HG03432 (cell line): ENCODE data around the gene PRKCH.
A peak's percentile ranks its signal among the peaks of the same experiment; 100 is the strongest.

ENCODE experiments used
- ATAC-seq: cut with Tn5 transposase; IDR thresholded peaks from one replicate; pipeline ENCODE4 v1.9.1; 2021; ENCODE audit warnings: mild to moderate bottlenecking, moderate library complexity; ENCODE audit not compliant: unreplicated experiment

The PRKCH gene

GRCh38 chr14:61575551-61576150 lies 254.3 kb downstream of the PRKCH start:
- ATAC-seq = no peak

DNA sequence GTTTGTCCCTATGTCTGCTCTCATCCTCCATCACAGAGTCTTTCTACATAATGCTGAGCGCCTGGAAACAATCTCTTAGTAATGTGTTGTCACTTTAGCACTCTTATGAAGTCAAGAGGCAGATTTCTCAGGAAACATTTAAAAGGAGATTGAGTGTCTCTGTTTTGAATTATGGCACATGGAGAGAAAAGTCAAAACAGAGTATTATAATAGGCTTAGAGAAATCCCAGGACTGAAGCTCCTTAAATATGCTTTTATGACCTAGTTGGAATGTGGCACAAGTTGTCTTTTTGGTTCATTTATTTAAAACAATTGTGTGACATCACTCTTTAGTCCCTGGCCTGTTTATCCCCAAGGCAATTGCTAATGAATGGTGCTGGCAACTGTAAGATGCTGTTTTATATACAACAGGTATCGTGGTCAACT lies 256.1 kb downstream of the PRKCH start:
- no peak for ATAC-seq

DNA sequence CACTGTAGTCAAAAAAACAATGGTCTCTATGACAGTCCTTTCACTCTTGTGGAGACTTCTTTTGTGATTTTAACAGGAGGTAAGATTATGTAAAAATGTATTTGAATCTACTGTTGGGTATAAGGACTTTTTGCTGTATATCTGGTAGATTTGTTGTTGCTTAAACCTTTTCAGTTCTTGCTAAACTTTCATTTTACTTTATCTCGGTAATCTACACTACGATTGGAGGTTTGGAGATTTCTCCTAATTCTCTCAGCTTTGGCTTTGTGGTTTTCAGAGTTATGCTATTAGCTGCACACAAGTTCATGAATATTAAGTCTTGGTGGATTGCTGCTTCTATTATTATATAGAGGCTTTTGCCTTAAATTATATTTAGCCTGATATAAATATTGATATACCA lies 257.4 kb downstream of the PRKCH start:
- ATAC-seq = no peak

DNA sequence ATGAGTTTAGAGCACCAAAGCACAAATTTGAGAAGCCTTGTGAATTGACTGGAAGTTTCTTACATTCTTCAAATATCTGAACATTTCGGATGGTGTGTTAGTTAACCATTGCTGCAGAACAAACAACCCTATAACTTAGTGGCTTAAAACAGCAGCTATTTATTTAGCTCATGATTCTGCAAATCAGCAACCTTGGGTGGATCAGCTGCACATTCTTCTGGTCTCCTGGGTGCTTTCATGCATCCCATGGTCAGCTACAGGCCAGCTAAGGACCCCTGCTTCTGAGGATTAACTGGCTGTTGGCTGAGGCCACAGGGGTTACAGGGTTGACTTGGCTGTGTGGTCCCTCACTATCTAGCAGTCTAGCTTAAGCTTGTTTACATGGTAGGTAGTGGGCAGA lies 260.0 kb downstream of the PRKCH start:
- ATAC-seq = no peak

DNA sequence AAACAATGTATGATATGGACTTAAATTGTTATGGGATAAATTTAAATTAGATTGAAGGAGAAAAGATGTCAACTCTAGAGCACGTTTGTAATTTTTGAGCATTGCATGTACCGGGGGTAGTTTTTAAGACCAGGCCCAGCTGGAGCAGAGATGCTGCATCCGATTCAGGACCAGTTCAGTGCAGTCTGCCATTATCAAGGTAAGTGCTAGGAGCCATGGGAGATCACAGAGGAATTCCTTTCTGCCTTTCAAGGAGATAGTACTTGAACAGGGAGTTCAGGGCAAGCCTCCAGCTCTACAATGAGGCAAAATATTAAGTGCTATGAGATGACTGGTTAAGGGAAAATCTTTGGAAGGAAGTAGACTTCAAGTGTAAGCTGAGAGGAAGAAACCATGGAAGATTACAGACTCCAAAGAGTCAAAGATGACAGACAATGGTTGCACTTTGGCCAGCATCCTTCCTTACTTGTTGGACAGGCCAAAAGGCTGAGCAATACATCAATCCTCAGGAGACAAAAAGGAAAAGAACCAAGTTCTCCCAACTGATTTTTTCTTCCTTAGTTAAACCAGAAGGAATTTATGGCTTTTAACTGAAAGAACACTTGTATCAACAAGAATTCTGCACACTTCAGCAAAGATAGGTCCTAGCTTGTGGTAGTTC lies 260.7 kb downstream of the PRKCH start:
- ATAC-seq = no peak

GRCh38 chr14:61582815-61583214 lies 261.4 kb downstream of the PRKCH start:
- ATAC-seq = no peak

GRCh38 chr14:61584331-61584741 lies 263.0 kb downstream of the PRKCH start:
- no peak for ATAC-seq

GRCh38 chr14:61585598-61586543 lies 264.5 kb downstream of the PRKCH start:
- no peak for ATAC-seq

DNA sequence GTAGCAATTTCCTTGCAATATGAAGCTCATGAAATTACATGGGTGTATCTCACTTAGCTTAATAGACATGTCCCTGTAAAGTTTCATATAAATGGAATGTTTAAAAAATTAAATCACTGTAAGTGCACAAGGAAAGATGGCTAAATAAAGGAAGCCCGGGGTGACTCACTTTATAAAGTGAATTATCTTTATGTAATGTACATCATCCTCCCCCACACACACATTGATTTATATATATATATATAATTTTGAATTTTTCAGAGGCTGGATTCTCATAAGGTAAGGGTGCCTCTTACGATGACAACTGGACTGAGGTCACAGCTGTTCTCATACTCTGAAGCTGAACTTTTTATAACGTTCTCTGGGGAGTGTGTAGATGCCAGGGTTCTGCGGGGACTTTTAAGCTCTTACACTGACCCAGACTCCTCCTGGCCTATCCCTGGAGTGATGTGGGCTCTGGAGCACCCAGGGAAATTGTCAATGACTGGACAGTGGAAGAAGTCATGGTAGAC lies 265.2 kb downstream of the PRKCH start:
- no peak for ATAC-seq

GRCh38 chr14:61587081-61587713 lies 265.8 kb downstream of the PRKCH start:
- ATAC-seq = no peak

DNA sequence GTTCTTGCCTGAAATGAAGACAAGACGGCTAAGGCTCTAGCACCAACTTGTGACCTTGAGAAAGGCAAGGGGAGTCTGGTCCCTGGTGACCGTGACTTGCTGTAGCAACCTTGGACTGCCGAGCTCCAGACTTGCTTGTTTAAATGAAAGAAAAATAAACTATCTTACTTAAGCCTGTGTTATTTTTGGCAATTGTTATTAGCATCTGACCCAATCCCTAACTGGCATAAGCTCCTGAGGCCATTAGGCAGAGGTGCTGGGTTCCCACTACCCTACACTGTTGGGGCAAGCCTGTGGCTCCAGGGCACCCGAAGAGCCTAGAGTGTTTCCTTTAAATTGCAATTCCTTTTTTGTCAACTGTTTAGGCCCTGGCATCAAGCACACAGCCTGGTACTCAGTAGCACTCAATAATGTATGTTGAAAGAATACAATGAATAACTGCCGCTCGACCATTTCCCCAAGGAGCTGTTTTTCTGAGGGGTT lies 267.1 kb downstream of the PRKCH start:
- ATAC-seq = no peak

GRCh38 chr14:61589691-61590581 lies 268.6 kb downstream of the PRKCH start:
- ATAC-seq = no peak

GRCh38 chr14:61591862-61592261 lies 270.5 kb downstream of the PRKCH start:
- ATAC-seq = no peak

DNA sequence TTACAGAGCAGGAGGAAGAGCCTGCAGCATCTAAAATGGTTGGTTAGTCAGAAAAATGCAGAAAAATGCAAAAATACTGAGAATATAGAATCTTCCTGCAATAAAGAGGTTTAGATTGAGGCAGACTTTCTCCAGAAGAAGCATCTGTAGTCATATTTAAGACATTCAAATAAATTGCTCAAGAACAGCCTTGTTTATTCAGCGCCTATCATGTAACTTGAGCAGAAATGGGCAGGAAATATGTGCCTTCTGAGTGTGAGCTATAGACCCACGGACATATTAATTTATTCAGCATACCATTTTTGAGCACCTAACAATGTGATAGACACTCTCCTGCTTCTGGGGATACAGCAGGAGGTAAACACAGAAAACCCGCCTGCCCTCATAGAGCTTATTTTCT lies 272.0 kb downstream of the PRKCH start:
- no peak for ATAC-seq

DNA sequence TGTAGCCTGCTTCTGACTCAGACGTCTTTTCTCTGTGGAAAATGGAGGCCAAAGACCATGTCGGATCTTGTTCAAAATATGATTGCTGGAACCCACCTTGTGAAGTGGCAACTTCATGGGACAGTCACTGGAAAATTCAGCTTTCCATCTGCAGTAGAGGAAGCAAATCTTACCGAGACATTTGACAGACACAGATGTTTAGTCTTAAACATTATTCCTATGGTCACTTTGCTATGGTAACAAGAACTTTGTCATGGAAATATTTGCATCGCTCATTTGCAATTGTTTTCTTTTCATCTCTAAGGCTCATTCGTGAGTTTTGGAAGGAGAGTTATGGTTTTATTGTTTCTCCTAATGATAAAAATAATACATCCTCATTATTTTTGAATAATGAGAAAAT lies 275.6 kb downstream of the PRKCH start:
- no peak for ATAC-seq

DNA sequence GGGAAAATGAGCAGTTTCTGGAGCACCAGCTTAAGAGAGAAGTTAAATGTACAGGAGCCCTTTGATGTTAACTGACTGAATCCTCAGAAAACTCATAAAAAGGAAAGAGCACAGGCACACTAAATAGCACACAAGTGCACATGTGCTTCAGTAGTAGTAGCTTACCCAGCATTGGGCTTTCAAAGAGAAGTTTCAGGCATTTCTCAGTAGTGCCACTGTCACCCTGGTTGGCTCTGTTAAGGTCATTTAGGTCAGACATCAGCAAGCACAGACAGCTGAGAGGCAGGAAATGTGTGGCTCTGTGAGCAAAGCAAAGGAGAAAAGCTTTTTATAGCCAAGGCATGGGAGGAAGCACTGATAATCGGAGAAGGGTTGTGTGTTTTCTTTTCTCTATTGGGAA lies 277.6 kb downstream of the PRKCH start:
- ATAC-seq = peak; percentile 44

GRCh38 chr14:61599942-61600341 lies 278.6 kb downstream of the PRKCH start:
- no peak for ATAC-seq
